ENCODE data around the gene LRRC2. TPM values are rescaled to one million over a fixed set of nuclear protein-coding genes. Genes with fewer than 3 reads are reported as not detected.
A peak's percentile ranks its signal among the peaks of the same experiment; 100 is the strongest.

LRRC2 gene
- total RNA-seq, 1 donor from 2014 or later, result 0.87 TPM

- no peaks in the 10 kb centered on the region for H3K36me3 Mint-ChIP-seq
- peak overlapping the region; percentile 64 for H3K27ac Mint-ChIP-seq
- H3K9me3 Mint-ChIP-seq, result no peaks in the 10 kb centered on the region
- DNase-seq (ENCODE audit: low spot score in 2 of 2, unreplicated experiment in 2 of 2), result no peak
- TF ChIP-seq CTCF (IDR thresholded peaks at IDR 0.05; ENCODE audit: unreplicated experiment), result no peak
- no peak overlapping the region for H3K4me3 Mint-ChIP-seq
- H3K27me3 Mint-ChIP-seq (ENCODE audit: low read depth), result peaks cover 2% of the 10 kb centered on the region
- H3K4me1 Mint-ChIP-seq, result peaks cover 16% of the 10 kb centered on the region
These were observed 23.3 kb downstream of the LRRC2 start for GRCh38 chr3:46542801-46543201.

GRCh38 chr3:46542344-46542743 lies 23.8 kb downstream of the LRRC2 start:
- no peak for DNase-seq (ENCODE audit: low spot score in 2 of 2, unreplicated experiment in 2 of 2)
- Mint-ChIP-seq H3K27ac (peak overlapping the region; percentile 64), H3K4me3 (no peak overlapping the region), H3K9me3 (no peaks in the 10 kb centered on the region), H3K4me1 (peaks cover 16% of the 10 kb centered on the region), H3K27me3 (ENCODE audit: low read depth) (peaks cover 1% of the 10 kb centered on the region), H3K36me3 (no peaks in the 10 kb centered on the region)
- TF ChIP-seq CTCF (IDR thresholded peaks at IDR 0.05; ENCODE audit: unreplicated experiment), result no peak

GRCh38 chr3:46541835-46542234 lies 24.3 kb downstream of the LRRC2 start:
- H3K27me3 Mint-ChIP-seq (ENCODE audit: low read depth), result peaks cover 2% of the 10 kb centered on the region
- peaks cover 16% of the 10 kb centered on the region for H3K4me1 Mint-ChIP-seq
- DNase-seq (ENCODE audit: low spot score in 2 of 2, unreplicated experiment in 2 of 2), result no peak
- H3K4me3 Mint-ChIP-seq, result no peak overlapping the region
- H3K9me3 Mint-ChIP-seq, result no peaks in the 10 kb centered on the region
- no peaks in the 10 kb centered on the region for H3K36me3 Mint-ChIP-seq
- no peak for TF ChIP-seq CTCF (IDR thresholded peaks at IDR 0.05; ENCODE audit: unreplicated experiment)
- H3K27ac Mint-ChIP-seq, result no peak overlapping the region

GRCh38 chr3:46540550-46540949 lies 25.6 kb downstream of the LRRC2 start:
- Mint-ChIP-seq H3K36me3 (no peaks in the 10 kb centered on the region), H3K27ac (no peak overlapping the region), H3K4me3 (no peak overlapping the region), H3K9me3 (no peaks in the 10 kb centered on the region), H3K4me1 (peaks cover 16% of the 10 kb centered on the region), H3K27me3 (ENCODE audit: low read depth) (peaks cover 7% of the 10 kb centered on the region)
- DNase-seq (ENCODE audit: low spot score in 2 of 2, unreplicated experiment in 2 of 2), result no peak
- no peak for TF ChIP-seq CTCF (IDR thresholded peaks at IDR 0.05; ENCODE audit: unreplicated experiment)

GRCh38 chr3:46539443-46540005 lies 26.6 kb downstream of the LRRC2 start:
- TF ChIP-seq CTCF (IDR thresholded peaks at IDR 0.05; ENCODE audit: unreplicated experiment), result no peak
- H3K4me1 Mint-ChIP-seq, result peaks cover 16% of the 10 kb centered on the region
- H3K27ac Mint-ChIP-seq, result no peak overlapping the region
- DNase-seq (ENCODE audit: low spot score in 2 of 2, unreplicated experiment in 2 of 2), result no peak
- no peak overlapping the region for H3K4me3 Mint-ChIP-seq
- no peaks in the 10 kb centered on the region for H3K9me3 Mint-ChIP-seq
- no peaks in the 10 kb centered on the region for H3K36me3 Mint-ChIP-seq
- H3K27me3 Mint-ChIP-seq (ENCODE audit: low read depth), result peaks cover 11% of the 10 kb centered on the region
